HFFc6 (cell line): ENCODE data around the gene CELF6. TPM values are rescaled to one million over a fixed set of nuclear protein-coding genes. Genes with fewer than 3 reads are reported as not detected.
A peak's percentile ranks its signal among the peaks of the same experiment; 100 is the strongest.

ENCODE experiments used
- DNase-seq: peaks from one replicate; pipeline ENCODE4 v3.0.0-alpha.2; 2018
- H3K27ac Mint-ChIP-seq: 2 replicates; pipeline ENCODE4 v1.8.0; 2020; ENCODE audit warnings: mild to moderate bottlenecking, mixed read lengths
- H3K27me3 Mint-ChIP-seq: 2 replicates; pipeline ENCODE4 v1.8.0; 2021; ENCODE audit warnings: mild to moderate bottlenecking, moderate library complexity, mixed read lengths; ENCODE audit not compliant: insufficient read depth
- H3K36me3 Mint-ChIP-seq: 2 replicates; pipeline ENCODE4 v1.8.0; 2021; ENCODE audit warnings: low read depth, mixed read lengths
- H3K4me1 Mint-ChIP-seq: 2 replicates; pipeline ENCODE4 v1.8.0; 2020; ENCODE audit warnings: low read depth, mixed read lengths
- H3K4me3 Mint-ChIP-seq: 2 replicates; pipeline ENCODE4 v1.8.0; 2020; ENCODE audit warnings: mild to moderate bottlenecking, moderate library complexity, mixed read lengths
- H3K9me3 Mint-ChIP-seq: 2 replicates; pipeline ENCODE4 v1.8.0; 2020; ENCODE audit warnings: mild to moderate bottlenecking, mixed read lengths
- CTCF ChIP-seq: fragments of 200-600 bp; sonication (generic); IDR thresholded peaks from 2 replicates; pipeline ENCODE4 v1.5.0; 2021; ENCODE audit warnings: antibody characterized with exemption, mild to moderate bottlenecking
- total RNA-seq, 6 experiments: library from RNA; stranded (reverse); fragmentation: NEBNext Ultra II Directional; extraction: Animal tissue kit (Norgen Biotek cat#: 25700); gene quantifications; 2 replicates in 1 of 6; 3 replicates in 5 of 6; pipeline ENCODE4 v1.2.3, GENCODE V29; 2021

The CELF6 gene
- total RNA-seq, 6 experiments from 2014 or later: 0.11 to 0.14 (median 0.12) TPM; not detected in 2

GRCh38 chr15:72289597-72290325, 30.2 kb downstream of the CELF6 start:
- DNase-seq: no peak
- no peak for TF ChIP-seq CTCF
- H3K27me3 Mint-ChIP-seq: peaks cover 35% of the 10 kb centered on the region
- H3K9me3 Mint-ChIP-seq: no peaks in the 10 kb centered on the region
- H3K27ac Mint-ChIP-seq: no peak overlapping the region
- H3K4me3 Mint-ChIP-seq: no peak overlapping the region
- H3K4me1 Mint-ChIP-seq: peaks cover 4% of the 10 kb centered on the region
- H3K36me3 Mint-ChIP-seq: no peaks in the 10 kb centered on the region

- no peaks in the 10 kb centered on the region for H3K9me3 Mint-ChIP-seq
- peaks cover 31% of the 10 kb centered on the region for H3K27me3 Mint-ChIP-seq
Measured at GRCh38 chr15:72288796-72289596, 31.0 kb downstream of the CELF6 start.

GRCh38 chr15:72285927-72286516, 33.9 kb downstream of the CELF6 start:
- H3K27ac Mint-ChIP-seq: no peak overlapping the region
- H3K4me1 Mint-ChIP-seq: peaks cover 14% of the 10 kb centered on the region
- DNase-seq: no peak
- H3K9me3 Mint-ChIP-seq: no peaks in the 10 kb centered on the region
- H3K27me3 Mint-ChIP-seq: peaks cover 11% of the 10 kb centered on the region
- TF ChIP-seq CTCF: peak; percentile 70
- H3K36me3 Mint-ChIP-seq: no peaks in the 10 kb centered on the region
- H3K4me3 Mint-ChIP-seq: no peak overlapping the region

More at GRCh38 chr15:72288796-72289596, 31.0 kb downstream of the CELF6 start:
- Mint-ChIP-seq H3K4me3 (no peak overlapping the region), H3K4me1 (peaks cover 7% of the 10 kb centered on the region), H3K27ac (no peak overlapping the region), H3K36me3 (no peaks in the 10 kb centered on the region)
- TF ChIP-seq CTCF: no peak
- no peak for DNase-seq

DNA sequence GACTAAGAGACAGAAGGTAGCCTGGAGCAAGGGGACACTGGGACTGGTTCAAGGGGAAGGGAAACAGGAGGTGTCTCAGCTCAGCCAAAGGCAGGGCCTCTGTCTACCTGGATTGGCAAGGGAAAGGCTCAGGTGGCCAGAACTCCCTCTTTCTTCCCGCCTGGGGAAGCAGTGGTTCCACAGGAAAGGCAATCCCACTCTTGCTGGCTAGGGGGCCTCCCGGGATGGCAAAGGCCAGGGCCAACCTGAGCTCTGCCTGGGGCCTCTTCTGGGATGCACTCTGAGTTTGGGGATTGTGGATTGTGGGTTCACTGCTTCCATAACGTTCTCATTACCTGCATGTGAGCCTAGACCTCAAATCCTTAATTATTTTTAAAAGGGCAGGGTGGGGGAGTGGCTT, 34.6 kb downstream of the CELF6 start:
- Mint-ChIP-seq H3K4me3 (no peak overlapping the region), H3K27me3 (peaks cover 6% of the 10 kb centered on the region), H3K4me1 (peaks cover 14% of the 10 kb centered on the region), H3K27ac (no peak overlapping the region), H3K9me3 (no peaks in the 10 kb centered on the region), H3K36me3 (no peaks in the 10 kb centered on the region)
- no peak; the same call in 1 of the 2 replicates for TF ChIP-seq CTCF
- DNase-seq: no peak

DNA sequence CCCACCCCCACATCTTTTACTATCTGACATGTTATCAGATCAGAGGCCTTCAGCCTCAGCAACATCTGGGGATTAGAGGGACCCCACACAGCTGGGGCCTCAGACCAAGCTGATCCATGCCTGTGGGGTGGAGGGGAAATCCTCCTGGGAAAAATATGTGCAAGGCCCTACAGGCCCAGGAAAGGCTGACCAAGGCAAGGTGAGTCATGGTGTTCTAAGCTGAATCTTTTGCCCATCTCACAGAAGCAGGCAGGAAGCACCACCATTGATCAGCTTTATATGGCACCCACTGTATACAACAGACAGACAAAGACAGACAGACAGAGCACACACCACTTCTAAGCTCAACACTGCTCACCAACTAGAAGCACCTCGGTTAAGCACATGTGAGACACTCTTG, 35.2 kb downstream of the CELF6 start:
- DNase-seq: no peak
- no peak overlapping the region for H3K4me3 Mint-ChIP-seq
- H3K27ac Mint-ChIP-seq: no peak overlapping the region
- H3K9me3 Mint-ChIP-seq: no peaks in the 10 kb centered on the region
- H3K36me3 Mint-ChIP-seq: no peaks in the 10 kb centered on the region
- peaks cover 7% of the 10 kb centered on the region for H3K27me3 Mint-ChIP-seq
- no peak for TF ChIP-seq CTCF
- H3K4me1 Mint-ChIP-seq: peaks cover 14% of the 10 kb centered on the region
